ENCODE results near the gene SLC25A36. TPM values are rescaled to one million over a fixed set of nuclear protein-coding genes. Genes with fewer than 3 reads are reported as not detected.

SLC25A36 gene, protein sequence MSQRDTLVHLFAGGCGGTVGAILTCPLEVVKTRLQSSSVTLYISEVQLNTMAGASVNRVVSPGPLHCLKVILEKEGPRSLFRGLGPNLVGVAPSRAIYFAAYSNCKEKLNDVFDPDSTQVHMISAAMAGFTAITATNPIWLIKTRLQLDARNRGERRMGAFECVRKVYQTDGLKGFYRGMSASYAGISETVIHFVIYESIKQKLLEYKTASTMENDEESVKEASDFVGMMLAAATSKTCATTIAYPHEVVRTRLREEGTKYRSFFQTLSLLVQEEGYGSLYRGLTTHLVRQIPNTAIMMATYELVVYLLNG
- total RNA-seq (2014; rRNA removed; shearing (Covaris generic)) (71.8 and 91.3 TPM in 2 replicates), total RNA-seq (2022) (70.5 and 81.3 TPM in 2 replicates), Bru-seq, nascent RNA (percentile 91 among the genes with signal in this experiment), BruChase-seq, experiment 1, labeled RNA remaining after a 6-hour chase (percentile 72 among the genes with signal in this experiment), BruChase-seq, experiment 2, labeled RNA remaining after a 2-hour chase (percentile 93 among the genes with signal in this experiment)
- long read RNA-seq, full-length matches to known transcripts: 44 of 183 reads
- long read RNA-seq, partial matches to known transcripts: 94 of 183 reads
- long read RNA-seq, other reads (novel, unspliced or antisense): 45 of 183 reads

DNA sequence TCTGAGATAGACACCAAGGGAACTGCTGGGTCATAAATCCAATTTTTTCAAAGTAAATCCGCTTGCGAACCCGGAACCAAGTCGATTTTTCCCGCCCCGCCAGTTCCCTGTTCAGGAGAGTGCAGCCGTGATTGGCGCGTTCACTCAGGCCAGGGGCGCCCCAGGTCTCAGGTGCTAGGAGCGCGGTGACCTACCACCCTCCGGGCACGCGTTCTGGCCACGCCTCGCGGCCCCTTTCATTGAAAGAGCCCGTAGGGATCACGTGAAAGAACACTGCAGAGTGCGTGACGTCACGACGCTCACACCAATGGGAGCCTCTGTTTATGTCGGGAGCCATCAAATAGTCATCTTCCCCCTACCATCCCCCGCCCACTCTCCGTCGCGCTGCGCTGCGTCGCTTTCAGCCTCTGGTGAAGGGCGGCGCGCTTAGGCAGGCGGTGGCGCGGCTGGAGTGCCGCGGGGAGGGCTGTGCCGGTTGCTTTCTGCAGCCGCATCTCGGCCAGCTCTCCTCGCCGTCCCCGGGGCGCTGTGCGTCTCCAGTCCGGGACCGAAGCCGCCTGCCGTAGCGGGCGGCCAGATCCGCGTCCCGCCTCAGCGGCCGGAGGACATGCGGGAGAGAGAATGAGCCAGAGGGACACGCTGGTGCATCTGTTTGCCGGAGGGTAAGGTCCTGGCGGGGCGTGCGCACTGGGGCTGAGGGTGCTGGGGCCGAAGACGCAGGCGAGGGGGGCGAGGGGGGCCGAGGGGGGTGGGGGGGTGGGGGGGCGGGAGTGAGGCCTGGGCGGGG, at the start of gene SLC25A36:
Gene SLC25A36, plus strand, starts transcription at position 403 of the 787 bp plus-strand sequence. Its CDS starts 219 bp downstream, at position 622.
- H3K4me2 ChIP-seq (ENCODE audit: low read length): peak within 1 kb of the TSS; percentile 97
- CTCF ChIA-PET (ENCODE audit: unreplicated experiment): no interaction called here
- H3K4me3 ChIP-seq (ENCODE audit: low read depth, low read length, poor library complexity, severe bottlenecking): peak within 1 kb of the TSS; percentile 82
- TF ChIP-seq EZH2phosphoT487 (IDR thresholded peaks at IDR 0.05; ENCODE audit: borderline replicate concordance, low read depth, low read length): no peak
- TF ChIP-seq, protein P1, sequence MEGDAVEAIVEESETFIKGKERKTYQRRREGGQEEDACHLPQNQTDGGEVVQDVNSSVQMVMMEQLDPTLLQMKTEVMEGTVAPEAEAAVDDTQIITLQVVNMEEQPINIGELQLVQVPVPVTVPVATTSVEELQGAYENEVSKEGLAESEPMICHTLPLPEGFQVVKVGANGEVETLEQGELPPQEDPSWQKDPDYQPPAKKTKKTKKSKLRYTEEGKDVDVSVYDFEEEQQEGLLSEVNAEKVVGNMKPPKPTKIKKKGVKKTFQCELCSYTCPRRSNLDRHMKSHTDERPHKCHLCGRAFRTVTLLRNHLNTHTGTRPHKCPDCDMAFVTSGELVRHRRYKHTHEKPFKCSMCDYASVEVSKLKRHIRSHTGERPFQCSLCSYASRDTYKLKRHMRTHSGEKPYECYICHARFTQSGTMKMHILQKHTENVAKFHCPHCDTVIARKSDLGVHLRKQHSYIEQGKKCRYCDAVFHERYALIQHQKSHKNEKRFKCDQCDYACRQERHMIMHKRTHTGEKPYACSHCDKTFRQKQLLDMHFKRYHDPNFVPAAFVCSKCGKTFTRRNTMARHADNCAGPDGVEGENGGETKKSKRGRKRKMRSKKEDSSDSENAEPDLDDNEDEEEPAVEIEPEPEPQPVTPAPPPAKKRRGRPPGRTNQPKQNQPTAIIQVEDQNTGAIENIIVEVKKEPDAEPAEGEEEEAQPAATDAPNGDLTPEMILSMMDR (conservative IDR thresholded peaks at IDR 0.05; ENCODE audit: low read length): no peak
- H3K9me3 ChIP-seq (ENCODE audit: low read length): no peaks in the 10 kb centered on the region
- peak within 1 kb of the TSS; percentile 64 for H3K27ac ChIP-seq (ENCODE audit: low read depth, low read length, poor library complexity, severe bottlenecking)
- peaks cover 16% of the 10 kb centered on the region for H3K36me3 ChIP-seq (ENCODE audit: insufficient read depth, low read length)
- DNase-seq (ENCODE audit: low spot score): peak; percentile 99
- intact Hi-C loops (cut with micrococcal nuclease; ENCODE audit: unreplicated experiment): loop anchor here (5.0 to 10.0 kb wide), 2 partner anchors 184 to 443 kb away; no protein-coding TSS in a partner anchor
- peaks cover 45% of the 10 kb centered on the region for H3K79me2 ChIP-seq (ENCODE audit: insufficient read depth, low read depth, low read length)
- peaks cover 30% of the 10 kb centered on the region for H3K4me1 ChIP-seq (ENCODE audit: insufficient read depth, low read length, poor library complexity, severe bottlenecking)
- H2AFZ ChIP-seq (ENCODE audit: low read length): peak within 1 kb of the TSS; percentile 99
- BruUV-seq (replicated peaks): no TSS peak
- no peaks in the 10 kb centered on the region for H3K9me2 ChIP-seq (ENCODE audit: insufficient read depth, low read length)
- POLR2A ChIA-PET: interaction anchor here (0.6 to 1.4 kb wide), 2 partner anchors 11 to 90 kb away, joined by 3 read pairs; no protein-coding TSS in a partner anchor
- H4K20me1 ChIP-seq (ENCODE audit: insufficient read depth, low read length): peaks cover 28% of the 10 kb centered on the region

DNA sequence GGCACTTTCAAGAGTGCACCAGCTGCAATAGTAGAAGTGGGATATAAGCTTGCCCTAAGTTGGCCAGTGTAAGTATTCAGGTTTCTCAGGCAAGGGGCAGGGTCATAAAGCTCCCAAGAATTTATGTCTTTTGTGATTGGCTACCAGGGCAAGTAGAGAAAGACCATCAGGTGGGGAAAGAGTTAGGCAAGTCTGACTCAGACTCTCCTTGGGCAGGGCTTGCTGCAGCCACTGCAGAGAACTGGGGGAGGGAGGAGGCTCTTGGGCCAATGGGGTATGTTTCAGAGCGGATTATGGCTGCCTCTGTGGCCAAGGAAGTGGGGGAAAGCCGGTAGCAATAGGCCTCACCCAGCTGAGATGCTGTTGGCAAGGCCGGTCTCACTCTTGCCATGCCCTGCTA, 44.6 kb upstream of the SLC25A36 start:
- ChIA-PET POLR2A (no interaction called here), CTCF (ENCODE audit: unreplicated experiment) (no interaction called here)
- H3K9me2 ChIP-seq (ENCODE audit: insufficient read depth, low read length): no peaks in the 10 kb centered on the region
- H2AFZ ChIP-seq (ENCODE audit: low read length): no peak overlapping the region
- no peak overlapping the region for H3K4me3 ChIP-seq (ENCODE audit: low read depth, low read length, poor library complexity, severe bottlenecking)
- no peak for TF ChIP-seq EZH2phosphoT487 (IDR thresholded peaks at IDR 0.05; ENCODE audit: borderline replicate concordance, low read depth, low read length)
- TF ChIP-seq, protein P1 (conservative IDR thresholded peaks at IDR 0.05; ENCODE audit: low read length): no peak
- H3K27ac ChIP-seq (ENCODE audit: low read depth, low read length, poor library complexity, severe bottlenecking): no peak overlapping the region
- no peaks in the 10 kb centered on the region for H3K36me3 ChIP-seq (ENCODE audit: insufficient read depth, low read length)
- no peaks in the 10 kb centered on the region for H3K9me3 ChIP-seq (ENCODE audit: low read length)
- intact Hi-C loops (cut with micrococcal nuclease; ENCODE audit: unreplicated experiment): loop anchor here (5.0 kb wide), 1 partner anchor 75 kb away; no protein-coding TSS in a partner anchor
- DNase-seq (ENCODE audit: low spot score): no peak
- no peaks in the 10 kb centered on the region for H4K20me1 ChIP-seq (ENCODE audit: insufficient read depth, low read length)
- no peaks in the 10 kb centered on the region for H3K79me2 ChIP-seq (ENCODE audit: insufficient read depth, low read depth, low read length)
- no peaks in the 10 kb centered on the region for H3K4me1 ChIP-seq (ENCODE audit: insufficient read depth, low read length, poor library complexity, severe bottlenecking)
- H3K4me2 ChIP-seq (ENCODE audit: low read length): no peak overlapping the region
- BruUV-seq (replicated peaks): no TSS peak
